Measurements from ENCODE around the gene TCP10L. TPM values are rescaled to one million over a fixed set of nuclear protein-coding genes. Genes with fewer than 3 reads are reported as not detected.

The TCP10L gene
- total RNA-seq, 3 donors from 2014 or later, result 0.14 to 2.1 TPM; not detected in 1

GRCh38 chr21:32584472-32584871, 851 bp downstream of the TCP10L start:
- no peaks in the 10 kb centered on the region for H3K36me3 ChIP-seq (ENCODE audit: low read depth)
- no peak overlapping the region for H3K4me3 ChIP-seq
- H3K9me3 ChIP-seq, result no peaks in the 10 kb centered on the region
- DNase-seq (no peak), ATAC-seq (no peak)
- H3K4me1 ChIP-seq (ENCODE audit: low read depth), result no peaks in the 10 kb centered on the region
- intact Hi-C loops (cut with DNase I, micrococcal nuclease), result no loop called here
- TF ChIP-seq, protein P1, sequence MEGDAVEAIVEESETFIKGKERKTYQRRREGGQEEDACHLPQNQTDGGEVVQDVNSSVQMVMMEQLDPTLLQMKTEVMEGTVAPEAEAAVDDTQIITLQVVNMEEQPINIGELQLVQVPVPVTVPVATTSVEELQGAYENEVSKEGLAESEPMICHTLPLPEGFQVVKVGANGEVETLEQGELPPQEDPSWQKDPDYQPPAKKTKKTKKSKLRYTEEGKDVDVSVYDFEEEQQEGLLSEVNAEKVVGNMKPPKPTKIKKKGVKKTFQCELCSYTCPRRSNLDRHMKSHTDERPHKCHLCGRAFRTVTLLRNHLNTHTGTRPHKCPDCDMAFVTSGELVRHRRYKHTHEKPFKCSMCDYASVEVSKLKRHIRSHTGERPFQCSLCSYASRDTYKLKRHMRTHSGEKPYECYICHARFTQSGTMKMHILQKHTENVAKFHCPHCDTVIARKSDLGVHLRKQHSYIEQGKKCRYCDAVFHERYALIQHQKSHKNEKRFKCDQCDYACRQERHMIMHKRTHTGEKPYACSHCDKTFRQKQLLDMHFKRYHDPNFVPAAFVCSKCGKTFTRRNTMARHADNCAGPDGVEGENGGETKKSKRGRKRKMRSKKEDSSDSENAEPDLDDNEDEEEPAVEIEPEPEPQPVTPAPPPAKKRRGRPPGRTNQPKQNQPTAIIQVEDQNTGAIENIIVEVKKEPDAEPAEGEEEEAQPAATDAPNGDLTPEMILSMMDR (IDR thresholded peaks at IDR 0.05), result no peak

DNA sequence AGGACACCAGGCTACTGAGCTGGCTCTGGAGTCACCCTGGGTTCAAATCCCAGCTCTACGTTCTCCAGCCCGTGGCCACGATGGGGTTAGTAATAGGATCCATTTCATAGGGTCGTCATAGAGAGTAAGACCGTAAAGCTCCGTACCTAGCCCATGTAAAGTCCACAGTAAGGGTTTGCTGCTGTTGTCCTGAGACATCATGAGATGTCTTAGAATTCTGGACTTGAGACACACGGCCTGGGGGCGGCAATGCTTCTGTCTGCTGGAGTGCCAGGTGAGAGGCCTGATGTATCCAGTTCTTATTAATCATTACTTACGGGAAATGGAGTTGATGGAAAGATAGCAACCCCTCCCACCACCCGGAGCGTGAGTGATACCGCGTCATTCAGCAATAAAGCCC, 3.6 kb downstream of the TCP10L start:
- Histone ChIP-seq H3K9me3 (no peaks in the 10 kb centered on the region), H3K4me1 (ENCODE audit: low read depth) (no peaks in the 10 kb centered on the region), H3K4me3 (no peak overlapping the region), H3K36me3 (ENCODE audit: low read depth) (no peaks in the 10 kb centered on the region)
- ATAC-seq (no peak), DNase-seq (no peak)
- intact Hi-C loops (cut with DNase I, micrococcal nuclease), result no loop called here
- TF ChIP-seq, protein P1 (IDR thresholded peaks at IDR 0.05), result no peak

- ATAC-seq (no peak), DNase-seq (no peak)
- Histone ChIP-seq H3K4me3 (no peak overlapping the region), H3K4me1 (ENCODE audit: low read depth) (no peaks in the 10 kb centered on the region), H3K9me3 (no peaks in the 10 kb centered on the region), H3K36me3 (ENCODE audit: low read depth) (no peaks in the 10 kb centered on the region)
- intact Hi-C loops (cut with DNase I, micrococcal nuclease), result no loop called here
- TF ChIP-seq, protein P1 (IDR thresholded peaks at IDR 0.05), result no peak
Observed at GRCh38 chr21:32580949-32581348, 4.4 kb downstream of the TCP10L start.

- ATAC-seq (peak; percentile 72), DNase-seq (peak in 2 of 3 donors; percentile 35 to 56)
- Histone ChIP-seq H3K4me3 (no peak overlapping the region), H3K36me3 (ENCODE audit: low read depth) (no peaks in the 10 kb centered on the region), H3K9me3 (no peaks in the 10 kb centered on the region), H3K4me1 (ENCODE audit: low read depth) (no peaks in the 10 kb centered on the region)
- TF ChIP-seq, protein P1 (IDR thresholded peaks at IDR 0.05), result no peak
- intact Hi-C loops (cut with DNase I, micrococcal nuclease), result loop anchor here (10.0 kb wide), 2 partner anchors 163 to 173 kb away; partner anchors contain the start of gene EVA1C (in 1 of the 2)
Observed at GRCh38 chr21:32578107-32578691, 7.1 kb downstream of the TCP10L start.

- intact Hi-C loops (cut with DNase I, micrococcal nuclease), result loop anchor here (10.0 kb wide), 2 partner anchors 161 to 171 kb away; partner anchors contain the start of gene EVA1C (in 1 of the 2)
Observed at GRCh38 chr21:32576011-32576410, 9.3 kb downstream of the TCP10L start.

More at GRCh38 chr21:32576011-32576410, 9.3 kb downstream of the TCP10L start:
- H3K9me3 ChIP-seq, result no peaks in the 10 kb centered on the region
- no peak overlapping the region for H3K4me3 ChIP-seq
- ATAC-seq (no peak), DNase-seq (no peak)
- TF ChIP-seq, protein P1 (IDR thresholded peaks at IDR 0.05), result no peak
- H3K4me1 ChIP-seq (ENCODE audit: low read depth), result no peaks in the 10 kb centered on the region
- H3K36me3 ChIP-seq (ENCODE audit: low read depth), result no peaks in the 10 kb centered on the region
